Measurements from ENCODE around the gene DIPK1C. TPM values are rescaled to one million over a fixed set of nuclear protein-coding genes. Genes with fewer than 3 reads are reported as not detected.

DIPK1C gene
- total RNA-seq, 1 experiment from 2014 or later = not detected

DNA sequence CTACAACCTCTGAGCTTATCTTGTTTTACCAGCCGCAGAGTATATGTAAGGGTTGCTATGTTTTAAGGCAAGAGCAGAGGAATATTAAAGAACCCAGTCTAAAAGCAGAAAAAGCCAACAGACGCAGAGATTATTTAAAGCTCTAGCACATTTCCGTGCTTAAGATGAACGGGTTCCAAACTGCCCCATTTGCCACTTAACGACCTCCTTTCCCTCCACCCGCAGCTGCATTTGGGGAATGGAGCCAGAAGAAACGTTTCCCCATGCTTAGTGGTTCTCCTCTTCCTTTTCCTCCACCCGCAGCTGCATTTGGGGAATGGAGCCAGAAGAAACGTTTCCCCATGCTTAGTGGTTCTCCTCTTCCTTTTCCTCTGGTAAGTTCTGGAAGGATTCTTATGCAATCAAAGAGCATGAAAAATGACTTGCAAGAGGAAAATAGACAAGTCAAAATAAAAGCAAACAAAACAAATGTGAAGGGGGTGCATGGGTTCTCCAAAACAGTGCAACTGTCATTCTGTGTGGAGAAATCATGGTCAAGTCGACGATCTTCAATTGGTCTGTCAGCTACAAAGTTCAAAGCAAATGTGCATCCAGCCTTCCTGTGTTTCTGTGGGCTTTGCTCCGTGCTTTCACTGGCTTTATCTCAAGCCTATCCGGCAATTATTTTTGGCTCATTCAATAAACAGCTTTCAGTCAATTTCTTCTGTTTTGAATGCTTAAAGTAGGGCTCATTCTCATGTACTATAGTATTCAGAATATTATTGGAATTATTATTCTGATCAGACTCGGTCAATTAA is 57.8 kb downstream of the DIPK1C start (continued):
- TF ChIP-seq, protein P1, sequence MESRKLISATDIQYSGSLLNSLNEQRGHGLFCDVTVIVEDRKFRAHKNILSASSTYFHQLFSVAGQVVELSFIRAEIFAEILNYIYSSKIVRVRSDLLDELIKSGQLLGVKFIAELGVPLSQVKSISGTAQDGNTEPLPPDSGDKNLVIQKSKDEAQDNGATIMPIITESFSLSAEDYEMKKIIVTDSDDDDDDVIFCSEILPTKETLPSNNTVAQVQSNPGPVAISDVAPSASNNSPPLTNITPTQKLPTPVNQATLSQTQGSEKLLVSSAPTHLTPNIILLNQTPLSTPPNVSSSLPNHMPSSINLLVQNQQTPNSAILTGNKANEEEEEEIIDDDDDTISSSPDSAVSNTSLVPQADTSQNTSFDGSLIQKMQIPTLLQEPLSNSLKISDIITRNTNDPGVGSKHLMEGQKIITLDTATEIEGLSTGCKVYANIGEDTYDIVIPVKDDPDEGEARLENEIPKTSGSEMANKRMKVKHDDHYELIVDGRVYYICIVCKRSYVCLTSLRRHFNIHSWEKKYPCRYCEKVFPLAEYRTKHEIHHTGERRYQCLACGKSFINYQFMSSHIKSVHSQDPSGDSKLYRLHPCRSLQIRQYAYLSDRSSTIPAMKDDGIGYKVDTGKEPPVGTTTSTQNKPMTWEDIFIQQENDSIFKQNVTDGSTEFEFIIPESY (IDR thresholded peaks at IDR 0.05; ENCODE audit: extremely low read depth, insufficient replicate concordance, low read length) = no peak

DNA sequence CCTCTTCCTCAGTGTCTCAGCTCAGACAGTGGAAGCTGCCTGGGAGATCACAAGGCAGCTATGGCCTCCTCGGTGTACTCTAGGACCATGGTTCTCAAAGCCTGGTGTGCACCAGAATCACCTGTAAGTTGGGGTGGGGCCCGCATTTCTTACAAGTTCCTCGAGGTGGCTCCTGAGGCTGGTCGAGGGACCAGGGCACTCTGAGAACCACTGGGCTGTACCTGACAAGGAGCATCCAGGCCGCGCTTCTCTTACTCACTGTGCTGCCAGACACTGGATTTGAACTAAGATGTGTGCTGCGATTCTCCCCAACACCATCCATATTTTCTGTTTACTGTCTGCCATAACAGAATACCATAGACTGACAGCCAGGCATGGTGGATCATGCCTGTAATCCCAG is 59.5 kb downstream of the DIPK1C start:
- H2AFZ ChIP-seq (ENCODE audit: low read depth, low read length, poor library complexity, severe bottlenecking) = no peak overlapping the region
- H3K9me3 ChIP-seq (ENCODE audit: control insufficient read depth in 1 of 2, insufficient read depth in 1 of 2, low read depth in 1 of 2, low read length in 2 of 2) = no peaks in the 10 kb centered on the region
- ChIA-PET RAD21 (ENCODE audit: low non-redundant PET in 1 of 2, low total read pairs in 2 of 2, uncharacterized antibody in 2 of 2, unreplicated experiment in 2 of 2) (no interaction called here), CTCF (no interaction called here), POLR2A (no interaction called here)
- TF ChIP-seq, protein P1 (IDR thresholded peaks at IDR 0.05; ENCODE audit: extremely low read depth, insufficient replicate concordance, low read length) = no peak
- no peak for TF ChIP-seq JUND (IDR thresholded peaks at IDR 0.05)
- no peak for TF ChIP-seq EZH2 (IDR thresholded peaks at IDR 0.05)
- TF ChIP-seq EZH2phosphoT487 (IDR thresholded peaks at IDR 0.05; ENCODE audit: borderline replicate concordance) = no peak
- TF ChIP-seq POLR2A (IDR thresholded peaks at IDR 0.05; ENCODE audit: borderline replicate concordance, extremely low read depth, insufficient read depth, insufficient read length) = no peak
- no peak for TF ChIP-seq YY1 (IDR thresholded peaks at IDR 0.05; ENCODE audit: extremely low read depth, insufficient replicate concordance, low read depth, low read length)
- no peak for TF ChIP-seq SIN3A (IDR thresholded peaks at IDR 0.05; ENCODE audit: low read depth)
- TF ChIP-seq CBX3 (IDR thresholded peaks at IDR 0.05; ENCODE audit: low read depth) = no peak
- no peaks in the 10 kb centered on the region for H3K36me3 ChIP-seq (ENCODE audit: control insufficient read depth in 1 of 2, insufficient read depth in 2 of 2, low read length in 2 of 2)
- DNase-seq (ENCODE audit: low read depth, low spot score) (no peak), ATAC-seq (no peak)
- H4K20me1 ChIP-seq (ENCODE audit: insufficient read depth) = no peaks in the 10 kb centered on the region
- intact Hi-C loops (cut with micrococcal nuclease) = no loop called here
- peaks cover 48% of the 10 kb centered on the region for H3K27me3 ChIP-seq (ENCODE audit: insufficient read depth, low read length)
- H3K27ac ChIP-seq (ENCODE audit: low read depth, low read length) = no peak overlapping the region
- BruUV-seq (replicated peaks) = no TSS peak
- no peaks in the 10 kb centered on the region for H3K4me1 ChIP-seq (ENCODE audit: control insufficient read depth in 1 of 2, insufficient read depth in 2 of 2, low read length in 2 of 2)
- H3K4me2 ChIP-seq (ENCODE audit: low read length) = no peak overlapping the region
- no peaks in the 10 kb centered on the region for H3K79me2 ChIP-seq (ENCODE audit: insufficient read depth, low read length)
- no peak overlapping the region for H3K4me3 ChIP-seq (replicated peaks in 1 of 2; ENCODE audit: low read depth in 1 of 2, low read length in 2 of 2)
- H3K9ac ChIP-seq (ENCODE audit: low read length) = no peak overlapping the region
- H3K9me2 ChIP-seq (ENCODE audit: insufficient read depth) = no peaks in the 10 kb centered on the region
